DMS53 treated with DMSO at 0.1 percent for 48 hours (cell line): ENCODE measurements around the gene BCR.
"Not testable (repeated sequence)": the region's sequence is repeated elsewhere in the genome, so short reads cannot be mapped to it uniquely, and the experiment has no call there.

ENCODE experiments used
- DNase-seq: peaks from one replicate; lab custom pipeline; 2025; ENCODE audit not compliant: unreplicated experiment; lab: John Stamatoyannopoulos, UW

BCR gene

GRCh38 chr22:23361676-23362075 lies 181.4 kb downstream of the BCR start:
- DNase-seq = no peak

DNA sequence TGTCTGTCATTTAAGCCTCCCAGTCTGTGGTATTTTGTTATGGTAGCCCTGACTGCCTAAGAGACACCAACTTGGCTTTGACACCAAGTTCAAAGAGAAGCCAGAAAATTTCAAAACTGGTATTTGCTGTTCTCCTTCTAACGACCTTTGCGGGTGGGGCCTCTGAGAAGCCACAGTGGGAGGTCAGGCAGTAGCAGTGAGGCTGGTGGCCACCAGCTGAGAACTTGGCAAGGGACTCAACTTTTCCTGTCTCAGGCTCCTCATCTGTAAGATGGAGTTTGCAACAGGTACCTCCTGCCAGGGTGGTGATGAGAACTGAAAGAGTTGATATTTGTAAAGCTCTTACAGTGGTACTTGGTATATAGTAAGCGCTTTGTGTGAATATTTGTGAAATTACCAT lies 183.4 kb downstream of the BCR start:
- DNase-seq = no peak

GRCh38 chr22:23364389-23364788 lies 184.1 kb downstream of the BCR start:
- no peak for DNase-seq

GRCh38 chr22:23365524-23365923 lies 185.2 kb downstream of the BCR start:
- DNase-seq = no peak

DNA sequence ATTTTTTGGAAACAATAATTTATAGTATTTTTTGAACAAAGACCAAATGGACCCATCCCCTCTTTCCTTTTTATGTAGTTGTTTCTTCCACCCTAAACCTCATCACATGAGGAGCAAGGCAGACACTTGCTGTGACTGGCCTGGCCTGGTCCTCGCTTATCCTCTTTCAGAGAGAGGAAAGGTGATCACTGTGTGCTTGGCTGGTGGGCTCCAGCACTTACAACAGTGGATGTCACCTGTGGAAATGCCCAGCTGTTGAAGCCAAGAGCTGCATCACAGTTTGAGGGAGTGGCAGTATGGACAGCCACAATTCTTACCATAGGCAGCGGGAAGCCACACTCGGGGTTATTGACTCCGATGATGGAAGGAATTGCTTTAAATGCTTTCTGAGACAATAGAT lies 185.7 kb downstream of the BCR start:
- no peak for DNase-seq

GRCh38 chr22:23367196-23367595 lies 186.9 kb downstream of the BCR start:
- not testable (repeated sequence) for DNase-seq
